ENCODE data around the gene AFAP1.
A peak's percentile ranks its signal among the peaks of the same experiment; 100 is the strongest.

AFAP1 gene

GRCh38 chr4:7968262-7968896 is 28.7 kb upstream of the AFAP1 start:
- no peak for DNase-seq

GRCh38 chr4:7967501-7968261 is 28.0 kb upstream of the AFAP1 start:
- no peak for DNase-seq

GRCh38 chr4:7967063-7967440 is 27.4 kb upstream of the AFAP1 start:
- no peak for DNase-seq

GRCh38 chr4:7966281-7967062 is 26.8 kb upstream of the AFAP1 start:
- DNase-seq, result no peak

- no peak for DNase-seq
These were observed 25.4 kb upstream of the AFAP1 start for GRCh38 chr4:7964890-7965662.

- DNase-seq, result no peak
These were observed 24.8 kb upstream of the AFAP1 start for GRCh38 chr4:7964459-7964858.

- DNase-seq, result no peak
These were observed 24.0 kb upstream of the AFAP1 start for GRCh38 chr4:7963691-7964090.

- DNase-seq, result no peak
These were observed 23.2 kb upstream of the AFAP1 start for GRCh38 chr4:7962609-7963508.

GRCh38 chr4:7960790-7961655 is 21.4 kb upstream of the AFAP1 start:
- DNase-seq, result no peak

- DNase-seq, result no peak
These were observed 20.5 kb upstream of the AFAP1 start for GRCh38 chr4:7960017-7960789.

- DNase-seq, result peak; percentile 14
These were observed 19.4 kb upstream of the AFAP1 start for GRCh38 chr4:7959078-7959477.

- DNase-seq, result no peak
These were observed 17.4 kb upstream of the AFAP1 start for GRCh38 chr4:7956934-7957656.

GRCh38 chr4:7956270-7956808 is 16.7 kb upstream of the AFAP1 start:
- no peak for DNase-seq

GRCh38 chr4:7955393-7955792 is 15.7 kb upstream of the AFAP1 start:
- no peak for DNase-seq

GRCh38 chr4:7952615-7953014 is 13.0 kb upstream of the AFAP1 start:
- DNase-seq, result no peak

GRCh38 chr4:7950301-7951092 is 10.8 kb upstream of the AFAP1 start:
- no peak for DNase-seq

GRCh38 chr4:7949759-7950158 is 10.1 kb upstream of the AFAP1 start:
- DNase-seq, result no peak

GRCh38 chr4:7947927-7948326 is 8.3 kb upstream of the AFAP1 start:
- no peak for DNase-seq

Data from NCI-H1436 (cell line).